ENCODE data around the gene SLC12A9.
"Not testable (repeated sequence)": the region's sequence is repeated elsewhere in the genome, so short reads cannot be mapped to it uniquely, and the experiment has no call there.

The SLC12A9 gene

GRCh38 chr7:100902638-100903037 is 50.1 kb downstream of the SLC12A9 start:
- ATAC-seq (no peak), DNase-seq (no peak)
- Mint-ChIP-seq H3K9me3 (no peaks in the 10 kb centered on the region), H3K36me3 (ENCODE audit: low read depth) (no peaks in the 10 kb centered on the region), H3K27me3 (peaks cover 17% of the 10 kb centered on the region), H3K4me1 (no peaks in the 10 kb centered on the region), H3K27ac (no peak overlapping the region), H3K4me3 (no peak overlapping the region)

DNA sequence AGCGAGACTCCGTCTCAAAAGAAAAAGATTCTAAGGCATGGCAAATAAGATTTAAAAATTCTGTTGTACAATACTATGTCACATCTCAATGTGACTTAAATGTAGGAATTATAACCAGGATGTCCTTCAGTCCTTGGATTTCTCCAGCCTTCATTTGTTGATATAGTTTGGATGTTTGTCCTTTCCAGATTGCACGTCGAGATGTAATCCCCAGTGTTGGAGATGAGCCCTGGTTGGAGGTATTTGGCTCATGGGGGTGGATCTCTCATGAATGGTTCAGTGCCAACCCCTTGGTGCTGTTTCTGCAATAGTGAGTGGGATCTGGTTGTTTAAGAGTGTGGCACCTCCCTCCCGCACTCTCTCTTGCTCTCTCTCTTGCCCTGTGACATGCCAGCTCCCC is 56.0 kb downstream of the SLC12A9 start:
- Mint-ChIP-seq H3K27me3 (peaks cover 3% of the 10 kb centered on the region), H3K4me3 (no peak overlapping the region), H3K36me3 (ENCODE audit: low read depth) (no peaks in the 10 kb centered on the region), H3K27ac (no peak overlapping the region), H3K4me1 (no peaks in the 10 kb centered on the region), H3K9me3 (no peaks in the 10 kb centered on the region)
- ATAC-seq (no peak), DNase-seq (no peak)

DNA sequence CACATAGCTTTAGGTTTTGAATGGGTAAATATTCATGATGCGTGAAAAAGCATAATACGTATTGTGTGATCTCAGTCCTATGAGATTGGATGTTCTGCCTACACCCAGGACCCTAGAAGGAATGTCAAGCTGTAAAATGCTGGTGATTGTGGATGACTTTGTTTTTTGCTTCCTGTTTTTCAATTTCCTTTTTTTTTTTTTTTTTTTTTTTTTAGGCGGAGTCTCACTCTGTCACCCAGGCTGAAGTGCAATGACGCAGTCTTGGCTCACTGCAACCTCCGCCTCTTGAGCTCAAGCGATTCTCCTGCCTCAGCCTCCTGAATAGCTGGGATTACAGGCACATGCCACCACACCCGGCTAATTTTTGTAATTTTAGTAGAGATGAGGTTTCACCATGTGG is 57.9 kb downstream of the SLC12A9 start:
- H3K9me3 Mint-ChIP-seq; H3K27me3 Mint-ChIP-seq; H3K4me3 Mint-ChIP-seq; DNase-seq; ATAC-seq; H3K36me3 Mint-ChIP-seq (ENCODE audit: low read depth); H3K4me1 Mint-ChIP-seq; H3K27ac Mint-ChIP-seq: not testable (repeated sequence)

- H3K4me3 Mint-ChIP-seq = no peak overlapping the region
- peaks cover 4% of the 10 kb centered on the region for H3K4me1 Mint-ChIP-seq
- no peak for ATAC-seq
- peaks cover 5% of the 10 kb centered on the region for H3K27me3 Mint-ChIP-seq
- H3K36me3 Mint-ChIP-seq (ENCODE audit: low read depth) = no peaks in the 10 kb centered on the region
- no peaks in the 10 kb centered on the region for H3K9me3 Mint-ChIP-seq
- DNase-seq = no peak
- no peak overlapping the region for H3K27ac Mint-ChIP-seq
These were observed 59.0 kb downstream of the SLC12A9 start for GRCh38 chr7:100911484-100911883.

DNA sequence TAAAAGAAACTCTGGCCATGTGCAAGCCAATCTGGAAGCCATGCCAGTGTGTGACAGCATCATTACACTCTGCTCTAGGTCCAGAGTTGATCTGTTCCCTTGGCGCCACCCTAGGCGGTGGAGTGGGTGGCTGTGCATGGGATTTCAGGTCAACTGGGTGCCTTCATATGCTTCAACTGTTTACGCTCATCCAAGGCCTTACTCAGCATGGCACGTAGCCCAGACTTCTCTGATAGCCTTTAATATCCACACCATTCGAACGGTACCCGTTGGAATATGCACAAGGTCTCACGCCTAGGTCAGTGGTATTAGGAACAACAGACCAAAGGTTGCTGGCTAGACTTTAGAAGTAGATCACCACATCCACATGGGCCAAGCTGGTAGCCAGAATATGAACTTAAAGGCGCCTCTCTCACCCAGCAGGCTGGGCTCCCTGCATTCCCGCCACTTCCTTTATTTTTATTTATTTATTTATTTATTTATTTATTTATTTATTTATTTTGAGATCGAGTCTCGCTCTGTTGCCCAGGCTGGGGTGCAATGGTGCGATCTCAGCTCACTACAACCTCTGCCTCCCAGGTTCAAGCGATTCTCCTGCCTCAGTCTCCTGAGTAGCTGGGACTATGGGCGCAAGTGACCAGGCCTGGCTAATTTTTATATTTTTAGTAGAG is 61.8 kb downstream of the SLC12A9 start:
- no peak overlapping the region for H3K4me3 Mint-ChIP-seq
- no peaks in the 10 kb centered on the region for H3K9me3 Mint-ChIP-seq
- no peak overlapping the region for H3K27ac Mint-ChIP-seq
- H3K4me1 Mint-ChIP-seq = peaks cover 4% of the 10 kb centered on the region
- ATAC-seq (no peak), DNase-seq (no peak)
- peaks cover 10% of the 10 kb centered on the region for H3K27me3 Mint-ChIP-seq
- H3K36me3 Mint-ChIP-seq (ENCODE audit: low read depth) = no peaks in the 10 kb centered on the region

DNA sequence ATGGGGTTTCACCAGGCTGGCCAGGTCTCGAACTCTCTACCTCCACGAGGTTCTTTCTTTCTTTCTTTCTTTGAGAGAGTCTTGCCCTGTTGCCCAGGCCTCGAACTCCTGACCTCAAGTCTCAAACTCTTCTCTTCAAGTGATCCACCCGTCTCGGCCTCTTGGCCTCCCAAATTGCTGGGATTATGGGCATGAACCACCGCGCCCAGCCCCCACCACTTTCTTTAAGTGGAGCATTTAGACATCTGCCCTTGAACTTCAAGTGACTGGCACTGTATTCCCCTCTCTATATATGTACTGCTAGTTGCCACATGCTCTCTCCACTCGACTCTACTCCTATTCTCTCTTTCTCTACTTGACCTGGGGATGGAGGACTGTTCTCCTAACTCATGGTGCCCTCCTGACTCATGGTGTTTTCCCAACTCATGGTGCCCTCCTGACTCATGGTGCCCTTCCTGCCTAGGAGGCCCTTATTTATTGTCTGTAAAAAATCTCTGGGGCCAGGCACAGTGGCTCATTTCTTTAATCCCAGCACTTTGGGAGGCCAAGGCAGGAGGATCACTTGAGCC is 62.5 kb downstream of the SLC12A9 start:
- H3K36me3 Mint-ChIP-seq (ENCODE audit: low read depth) = no peaks in the 10 kb centered on the region
- no peak overlapping the region for H3K4me3 Mint-ChIP-seq
- no peak overlapping the region for H3K27ac Mint-ChIP-seq
- H3K4me1 Mint-ChIP-seq = peaks cover 4% of the 10 kb centered on the region
- ATAC-seq (peak; percentile 77), DNase-seq (no peak)
- H3K9me3 Mint-ChIP-seq = no peaks in the 10 kb centered on the region
- peaks cover 10% of the 10 kb centered on the region for H3K27me3 Mint-ChIP-seq

Data from activated naive CD8-positive, alpha-beta T cell treated with anti-CD3 and anti-CD28 coated beads, Interleukin-2, amount 50 U/mL, for 24 hours (primary cell).